Osteoblast (primary cell): ENCODE measurements around the gene CIC. TPM values are rescaled to one million over a fixed set of nuclear protein-coding genes. Genes with fewer than 3 reads are reported as not detected.
A peak's percentile ranks its signal among the peaks of the same experiment; 100 is the strongest.
"Not testable (repeated sequence)": the region's sequence is repeated elsewhere in the genome, so short reads cannot be mapped to it uniquely, and the experiment has no call there.

Experiments used
- DNase-seq: peaks from one replicate; pipeline ENCODE4 v3.0.0; 2011; ENCODE audit warnings: low spot score, mixed read lengths; ENCODE audit not compliant: insufficient read length; ENCODE audit errors: missing footprints
- H2AFZ ChIP-seq: 2 replicates; pipeline ENCODE4 v1.6.0; 2011; ENCODE audit warnings: mild to moderate bottlenecking, low read length
- H3K27ac ChIP-seq: 2 replicates; pipeline ENCODE4 v1.5.1; 2011; ENCODE audit warnings: mild to moderate bottlenecking, low read depth, low read length, moderate library complexity
- H3K27me3 ChIP-seq: 2 replicates; pipeline ENCODE4 v1.6.0; 2012; ENCODE audit warnings: mild to moderate bottlenecking, control low read depth, inconsistent platforms, low read length, moderate library complexity; ENCODE audit not compliant: insufficient read depth
- H3K36me3 ChIP-seq: 2 replicates; pipeline ENCODE4 v1.5.1; 2011; ENCODE audit warnings: mild to moderate bottlenecking, low read length, control low read depth, moderate library complexity; ENCODE audit not compliant: insufficient read depth
- H3K4me1 ChIP-seq: 2 replicates; pipeline ENCODE4 v1.5.1; 2011; ENCODE audit warnings: mild to moderate bottlenecking, low read length, control low read depth, moderate library complexity; ENCODE audit not compliant: insufficient read depth
- H3K4me2 ChIP-seq: 2 replicates; pipeline ENCODE4 v1.6.0; 2011; ENCODE audit warnings: mild to moderate bottlenecking, low read length; ENCODE audit not compliant: insufficient read depth
- H3K4me3 ChIP-seq: fragments of 200-600 bp; sonication (generic); 3 replicates; pipeline ENCODE4 v1.5.1; 2012; ENCODE audit warnings: mild to moderate bottlenecking, low read length, inconsistent platforms; ENCODE audit not compliant: insufficient read depth
- H3K79me2 ChIP-seq: 2 replicates; pipeline ENCODE4 v1.6.0; 2012; ENCODE audit warnings: mild to moderate bottlenecking, low read length, control low read depth, inconsistent platforms; ENCODE audit not compliant: insufficient read depth
- H3K9me3 ChIP-seq: 2 replicates; pipeline ENCODE4 v1.5.1; 2011; ENCODE audit warnings: low read depth, low read length, control low read depth
- H4K20me1 ChIP-seq: 2 replicates; pipeline ENCODE4 v1.6.0; 2012; ENCODE audit warnings: mild to moderate bottlenecking, low read length, control low read depth; ENCODE audit not compliant: insufficient read depth
- total RNA-seq: library from RNA; depleted of rRNA; stranded (reverse); fragments of >200 nt; gene quantifications from 2 replicates; pipeline ENCODE4 v1.2.3, GENCODE V29; 2012
- TF ChIP-seq, protein P1 (sequence below): IDR thresholded peaks from 2 replicates; pipeline ENCODE4 v1.5.1; 2011; ENCODE audit warnings: mild to moderate bottlenecking, low read depth, low read length, moderate library complexity; ENCODE audit errors: extremely low read depth

CIC gene
- total RNA-seq, 1 donor, result 39.1 TPM

DNA sequence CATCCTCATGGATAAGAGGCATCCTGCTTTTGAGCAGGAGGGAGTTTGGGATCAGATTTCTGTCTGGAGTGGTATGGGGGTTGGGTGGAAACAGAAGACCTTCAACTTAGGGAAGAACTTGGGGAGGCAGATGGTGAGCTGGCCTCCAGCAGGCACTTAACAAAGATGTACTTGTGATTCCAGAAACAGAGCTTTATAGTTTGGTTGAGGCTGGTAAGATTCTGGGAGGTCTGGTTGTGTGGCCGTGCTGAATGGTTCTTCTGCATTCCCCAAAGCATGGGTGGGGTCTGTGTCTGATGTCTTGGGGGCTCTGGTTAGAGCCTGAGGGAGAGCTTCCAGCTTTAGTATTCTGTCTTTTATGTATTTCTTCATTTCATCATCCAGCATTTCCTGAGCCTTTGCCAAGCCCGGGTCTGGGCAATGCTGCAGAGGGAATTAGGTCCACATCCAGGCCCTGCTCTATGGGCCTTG lies 61.2 kb downstream of the CIC start:
- Histone ChIP-seq H3K4me3 (no peak overlapping the region), H3K79me2 (peaks cover 37% of the 10 kb centered on the region), H4K20me1 (peaks cover 13% of the 10 kb centered on the region), H3K4me2 (no peak overlapping the region), H2AFZ (no peak overlapping the region), H3K4me1 (peaks cover 8% of the 10 kb centered on the region), H3K27ac (no peak overlapping the region), H3K36me3 (no peaks in the 10 kb centered on the region), H3K27me3 (no peaks in the 10 kb centered on the region), H3K9me3 (no peaks in the 10 kb centered on the region)
- TF ChIP-seq, protein P1, sequence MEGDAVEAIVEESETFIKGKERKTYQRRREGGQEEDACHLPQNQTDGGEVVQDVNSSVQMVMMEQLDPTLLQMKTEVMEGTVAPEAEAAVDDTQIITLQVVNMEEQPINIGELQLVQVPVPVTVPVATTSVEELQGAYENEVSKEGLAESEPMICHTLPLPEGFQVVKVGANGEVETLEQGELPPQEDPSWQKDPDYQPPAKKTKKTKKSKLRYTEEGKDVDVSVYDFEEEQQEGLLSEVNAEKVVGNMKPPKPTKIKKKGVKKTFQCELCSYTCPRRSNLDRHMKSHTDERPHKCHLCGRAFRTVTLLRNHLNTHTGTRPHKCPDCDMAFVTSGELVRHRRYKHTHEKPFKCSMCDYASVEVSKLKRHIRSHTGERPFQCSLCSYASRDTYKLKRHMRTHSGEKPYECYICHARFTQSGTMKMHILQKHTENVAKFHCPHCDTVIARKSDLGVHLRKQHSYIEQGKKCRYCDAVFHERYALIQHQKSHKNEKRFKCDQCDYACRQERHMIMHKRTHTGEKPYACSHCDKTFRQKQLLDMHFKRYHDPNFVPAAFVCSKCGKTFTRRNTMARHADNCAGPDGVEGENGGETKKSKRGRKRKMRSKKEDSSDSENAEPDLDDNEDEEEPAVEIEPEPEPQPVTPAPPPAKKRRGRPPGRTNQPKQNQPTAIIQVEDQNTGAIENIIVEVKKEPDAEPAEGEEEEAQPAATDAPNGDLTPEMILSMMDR, result no peak
- peak; percentile 13 for DNase-seq

DNA sequence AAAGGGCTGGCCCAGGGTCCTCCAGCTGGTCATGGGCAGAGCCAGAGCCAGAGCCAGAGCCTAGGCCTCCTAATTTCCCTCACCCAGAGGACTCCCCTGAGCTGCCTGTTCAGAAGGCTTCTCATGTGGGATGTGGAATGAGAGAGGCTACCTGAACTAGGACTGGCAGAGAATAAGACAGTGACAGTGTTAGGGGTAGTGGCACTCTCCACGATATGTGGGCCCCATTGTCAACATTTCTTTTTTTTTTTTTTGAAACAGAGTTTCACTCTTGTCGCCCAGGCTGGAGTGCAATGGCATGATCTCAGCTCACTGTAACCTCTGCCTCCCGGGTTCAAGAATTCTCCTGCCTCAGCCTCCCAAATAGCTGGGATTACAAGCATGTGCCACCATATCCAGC lies 62.3 kb downstream of the CIC start:
- H3K9me3 ChIP-seq, H3K4me1 ChIP-seq, H3K4me3 ChIP-seq, H3K27ac ChIP-seq, H3K36me3 ChIP-seq, H2AFZ ChIP-seq, H3K27me3 ChIP-seq, H3K4me2 ChIP-seq: not testable (repeated sequence)
- DNase-seq, result peak; percentile 58
- Histone ChIP-seq H3K79me2 (peaks cover 30% of the 10 kb centered on the region), H4K20me1 (peaks cover 13% of the 10 kb centered on the region)

DNA sequence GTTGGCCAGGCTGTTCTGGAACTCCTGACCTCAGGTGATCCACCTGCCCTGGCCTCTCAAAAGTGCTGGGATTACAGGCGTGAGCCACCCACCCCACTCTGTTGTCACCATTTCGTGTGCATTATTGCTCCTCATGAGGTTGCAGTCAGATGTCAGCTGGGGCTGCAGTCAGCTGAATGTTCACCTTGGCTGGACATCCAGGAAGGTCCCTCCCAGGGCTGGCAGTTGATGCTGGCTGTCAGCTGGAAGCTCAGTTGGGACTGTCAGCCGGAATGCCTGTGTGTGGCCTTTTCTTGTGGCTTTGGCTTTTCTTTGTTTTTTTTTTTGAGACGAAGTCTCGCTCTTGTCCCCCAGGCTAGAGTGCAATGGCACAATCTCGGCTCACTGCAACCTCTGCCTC lies 63.0 kb downstream of the CIC start:
- Histone ChIP-seq H3K4me1 (no peaks in the 10 kb centered on the region), H3K36me3 (no peaks in the 10 kb centered on the region), H3K9me3 (no peaks in the 10 kb centered on the region), H3K4me3 (no peak overlapping the region), H4K20me1 (peaks cover 13% of the 10 kb centered on the region), H3K4me2 (no peak overlapping the region), H3K79me2 (peaks cover 23% of the 10 kb centered on the region), H3K27me3 (no peaks in the 10 kb centered on the region), H3K27ac (no peak overlapping the region), H2AFZ (no peak overlapping the region)
- DNase-seq, result no peak
- TF ChIP-seq, protein P1, result no peak

DNA sequence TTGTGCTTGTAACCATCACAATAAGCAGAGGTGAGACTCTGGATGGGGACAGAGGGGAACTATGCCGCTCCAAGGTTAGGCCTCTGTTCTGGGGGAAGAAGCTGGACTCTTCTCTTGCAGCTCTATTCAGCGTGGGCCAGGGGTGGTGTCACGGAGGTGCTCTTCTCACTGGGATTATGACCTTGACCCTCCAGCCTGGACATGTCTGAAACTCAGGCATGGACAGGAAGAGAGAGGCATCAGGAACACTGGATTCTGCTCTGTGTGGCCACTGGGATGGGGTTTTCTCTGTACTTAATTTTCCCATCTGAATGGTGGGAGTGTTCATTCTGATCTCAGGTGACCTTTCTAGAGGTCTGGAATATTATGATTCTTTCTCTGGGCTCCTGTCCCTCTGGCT lies 64.0 kb downstream of the CIC start:
- H3K4me2 ChIP-seq, result no peak overlapping the region
- no peaks in the 10 kb centered on the region for H3K27me3 ChIP-seq
- peak; percentile 11 for DNase-seq
- no peaks in the 10 kb centered on the region for H3K36me3 ChIP-seq
- no peak overlapping the region for H3K27ac ChIP-seq
- no peak overlapping the region for H2AFZ ChIP-seq
- H3K4me1 ChIP-seq, result no peaks in the 10 kb centered on the region
- H3K79me2 ChIP-seq, result peaks cover 15% of the 10 kb centered on the region
- H4K20me1 ChIP-seq, result peaks cover 13% of the 10 kb centered on the region
- no peak overlapping the region for H3K4me3 ChIP-seq
- H3K9me3 ChIP-seq, result no peaks in the 10 kb centered on the region
- TF ChIP-seq, protein P1, result no peak
